H1 (cell line): Measurements from ENCODE around the gene CAPZB. TPM values are rescaled to one million over a fixed set of nuclear protein-coding genes. Genes with fewer than 3 reads are reported as not detected.

Experiments
- CTCF ChIA-PET: fragments of 300-600 bp; sonication (Branson Sonifier 250); formaldehyde crosslinking; loops from one replicate; lab custom pipeline; 2021; ENCODE audit not compliant: partially characterized antibody; lab: Charles Lee
- POLR2A ChIA-PET: fragments of 300-600 bp; sonication (Branson Sonifier 250); formaldehyde crosslinking; loops from one replicate; lab custom pipeline; 2021; ENCODE audit warnings: inconsistent platforms; ENCODE audit not compliant: partially characterized antibody; lab: Charles Lee
- DNase-seq, 2 experiments: peaks; one replicate each; pipeline versions ENCODE4 v3.0.0 to v3.0.0-alpha.2; 2010 to 2022; ENCODE audit warnings: low spot score in 2 of 2, low read depth in 1 of 2, mixed read lengths in 1 of 2
- FAIRE-seq: peaks from 2 replicates; lab custom pipeline; 2011; peaks lifted over from hg19 to GRCh38; lab: Jason Lieb, UNC
- H2AFZ ChIP-seq: 2 replicates; pipeline ENCODE4 v1.8.1; 2012; ENCODE audit warnings: low read length, inconsistent platforms
- H2AK5ac ChIP-seq: 2 replicates; pipeline ENCODE4 v1.6.1; 2013; ENCODE audit warnings: low read depth, low read length
- H2BK120ac ChIP-seq: replicated peaks from 2 replicates; pipeline ENCODE3; 2013; ENCODE audit warnings: low read depth, low read length, inconsistent platforms
- H2BK12ac ChIP-seq: 2 replicates; pipeline ENCODE4 v1.6.1; 2013; ENCODE audit warnings: low read depth, low read length
- H2BK15ac ChIP-seq: 2 replicates; pipeline ENCODE4 v1.6.1; 2013; ENCODE audit warnings: low read length
- H2BK20ac ChIP-seq: 2 replicates; pipeline ENCODE4 v1.6.1; 2013; ENCODE audit warnings: low read length
- H2BK5ac ChIP-seq: 2 replicates; pipeline ENCODE4 v1.6.1; 2013; ENCODE audit warnings: low read depth, low read length
- H3K14ac ChIP-seq: 2 replicates; pipeline ENCODE4 v1.6.1; 2013; ENCODE audit warnings: inconsistent platforms; ENCODE audit not compliant: insufficient read length
- H3K18ac ChIP-seq: 2 replicates; pipeline ENCODE4 v1.6.1; 2013; ENCODE audit warnings: low read length; ENCODE audit errors: extremely low read depth
- H3K23ac ChIP-seq: 2 replicates; pipeline ENCODE4 v1.6.1; 2013; ENCODE audit warnings: inconsistent platforms; ENCODE audit not compliant: insufficient read length
- H3K23me2 ChIP-seq: 2 replicates; pipeline ENCODE4 v1.6.1; 2013; ENCODE audit warnings: low read depth, low read length
- H3K27ac ChIP-seq: 2 replicates; pipeline ENCODE4 v1.6.1; 2011; ENCODE audit warnings: low read depth, low read length, inconsistent platforms
- H3K27me3 ChIP-seq, 4 experiments: replicated peaks in 1 of 4; 1 replicate in 1 of 4; 2 replicates in 3 of 4; pipeline versions ENCODE4 v1.6.1 to v1.8.1; 2011 to 2013; ENCODE audit warnings: low read length in 3 of 4, mild to moderate bottlenecking in 3 of 4, inconsistent platforms in 2 of 4, mixed read lengths in 2 of 4, moderate library complexity in 1 of 4; ENCODE audit not compliant: control insufficient read depth in 3 of 4, insufficient read depth in 3 of 4; ENCODE audit errors: extremely low read depth in 1 of 4
- H3K36me3 ChIP-seq, 4 experiments: 2 replicates each; pipeline versions ENCODE4 v1.6.1 to v1.8.1; 2011 to 2013; ENCODE audit warnings: mild to moderate bottlenecking in 4 of 4, low read length in 3 of 4, moderate library complexity in 2 of 4, control low read depth in 1 of 4, inconsistent platforms in 1 of 4; ENCODE audit not compliant: insufficient read depth in 4 of 4, control insufficient read depth in 2 of 4
- H3K4ac ChIP-seq: replicated peaks from 2 replicates; pipeline ENCODE3; 2013; ENCODE audit warnings: low read length, low read depth, mixed read lengths, inconsistent platforms; ENCODE audit not compliant: insufficient read length
- H3K4me1 ChIP-seq, 4 experiments: replicated peaks in 1 of 4; 1 replicate in 1 of 4; 2 replicates in 3 of 4; pipeline versions ENCODE4 v1.6.1 to v1.8.1; 2011 to 2013; ENCODE audit warnings: low read length in 3 of 4, inconsistent platforms in 2 of 4, mixed read lengths in 1 of 4; ENCODE audit not compliant: insufficient read depth in 4 of 4, control insufficient read depth in 3 of 4
- H3K4me2 ChIP-seq, 2 experiments: 2 replicates each; pipeline versions ENCODE4 v1.6.1 to v1.8.1; 2011 to 2013; ENCODE audit warnings: low read depth in 2 of 2, low read length in 2 of 2, control low read depth in 1 of 2, inconsistent platforms in 1 of 2, mild to moderate bottlenecking in 1 of 2; ENCODE audit not compliant: insufficient read depth in 1 of 2
- H3K4me3 ChIP-seq, 4 experiments: fragments of 200-600, 300-600 bp in 1 of 4; sonication (generic), shearing (Covaris generic), sonication (Bioruptor Twin) in 1 of 4; 2 replicates each; pipeline versions ENCODE4 v1.5.1 to v1.8.1; 2011 to 2016; ENCODE audit warnings: low read length in 4 of 4, low read depth in 3 of 4, control low read depth in 2 of 4, inconsistent platforms in 2 of 4, mild to moderate bottlenecking in 2 of 4, mixed read lengths in 1 of 4, moderate library complexity in 1 of 4; ENCODE audit not compliant: insufficient read depth in 2 of 4; ENCODE audit errors: extremely low read depth in 1 of 4
- H3K56ac ChIP-seq: replicated peaks from 2 replicates; pipeline ENCODE3; 2013; ENCODE audit warnings: low read depth, mild to moderate bottlenecking, mixed read lengths, low read length, inconsistent platforms; ENCODE audit not compliant: insufficient read length
- H3K79me1 ChIP-seq: 2 replicates; pipeline ENCODE4 v1.6.1; 2013; ENCODE audit warnings: low read depth, low read length, control low read depth
- H3K79me2 ChIP-seq, 2 experiments: 2 replicates each; pipeline versions ENCODE4 v1.6.1 to v1.8.1; 2012 to 2013; ENCODE audit warnings: low read length in 2 of 2, mild to moderate bottlenecking in 2 of 2, inconsistent platforms in 1 of 2; ENCODE audit not compliant: insufficient read depth in 2 of 2, control insufficient read depth in 1 of 2
- H3K9ac ChIP-seq, 4 experiments: replicated peaks in 1 of 4; 1 replicate in 1 of 4; 2 replicates in 3 of 4; pipeline versions ENCODE4 v1.6.1 to v1.8.1; 2011 to 2013; ENCODE audit warnings: low read depth in 3 of 4, low read length in 3 of 4, control low read depth in 2 of 4, mild to moderate bottlenecking in 2 of 4, moderate library complexity in 2 of 4, inconsistent platforms in 1 of 4; ENCODE audit errors: extremely low read depth in 1 of 4
- H3K9me3 ChIP-seq, 2 experiments: 2 replicates each; pipeline versions ENCODE4 v1.6.1 to v1.8.1; 2012 to 2013; ENCODE audit warnings: mild to moderate bottlenecking in 2 of 2, moderate library complexity in 2 of 2, control low read depth in 1 of 2, inconsistent platforms in 1 of 2, low read depth in 1 of 2, low read length in 1 of 2, mixed read lengths in 1 of 2; ENCODE audit not compliant: insufficient read depth in 2 of 2
- H4K20me1 ChIP-seq, 2 experiments: replicated peaks in 1 of 2; 2 replicates each; pipeline versions ENCODE3 to v1.8.1; 2011 to 2013; ENCODE audit warnings: inconsistent platforms in 2 of 2, low read length in 2 of 2, mild to moderate bottlenecking in 1 of 2; ENCODE audit not compliant: insufficient read depth in 2 of 2, control insufficient read depth in 1 of 2
- H4K5ac ChIP-seq: 2 replicates; pipeline ENCODE4 v1.6.1; 2013; ENCODE audit warnings: low read length, low read depth, mixed read lengths, inconsistent platforms; ENCODE audit not compliant: insufficient read length
- H4K8ac ChIP-seq: 2 replicates; pipeline ENCODE4 v1.8.0; 2013; ENCODE audit warnings: mild to moderate bottlenecking, moderate library complexity, low read length, inconsistent platforms; ENCODE audit not compliant: insufficient read depth; ENCODE audit errors: extremely low read depth
- H4K91ac ChIP-seq: replicated peaks from 2 replicates; pipeline ENCODE3; 2013; ENCODE audit warnings: low read length, mixed read lengths, inconsistent platforms; ENCODE audit not compliant: insufficient read length
- GTF2F1 ChIP-seq: IDR thresholded peaks from 2 replicates; pipeline ENCODE4 v1.6.1; 2012; ENCODE audit warnings: low read depth, low read length, improper control_type of control experiment, borderline replicate concordance
- JUN ChIP-seq: IDR thresholded peaks from 2 replicates; pipeline ENCODE4 v1.6.1; 2011; ENCODE audit warnings: low read depth, mild to moderate bottlenecking, improper control_type of control experiment, low read length
- POLR2A ChIP-seq, 2 experiments: IDR thresholded peaks; 1 replicate in 1 of 2; 2 replicates in 1 of 2; pipeline ENCODE4 v1.6.1; 2011; ENCODE audit warnings: low read depth in 2 of 2, low read length in 2 of 2, mild to moderate bottlenecking in 2 of 2; ENCODE audit errors: control extremely low read depth in 1 of 2
- SAP30 ChIP-seq: fragments of 300-600 bp; sonication (generic); IDR thresholded peaks from 2 replicates; pipeline ENCODE4 v1.7.1; 2012; ENCODE audit warnings: low read length, moderate library complexity, mild to moderate bottlenecking, inconsistent platforms; ENCODE audit not compliant: insufficient read depth, insufficient replicate concordance
- SP2 ChIP-seq: IDR thresholded peaks from 2 replicates; pipeline ENCODE4 v1.6.1; 2012; ENCODE audit warnings: mild to moderate bottlenecking, low read length, inconsistent platforms
- TCF12 ChIP-seq: IDR thresholded peaks from 2 replicates; pipeline ENCODE4 v1.6.1; 2011; ENCODE audit warnings: low read depth, mild to moderate bottlenecking, low read length
- whole genome bisulfite sequencing, 2 experiments: shearing (Covaris generic) in 1 of 2; methylation state at CpG; one replicate each; pipeline versions ENCODE4 v1.1.6 to v1.1.7; 2013 to 2015; ENCODE audit warnings: low lambda C conversion rate in 2 of 2, mixed read lengths in 2 of 2, inconsistent platforms in 1 of 2, low coverage in 1 of 2, missing lambda C conversion rate in 1 of 2; ENCODE audit not compliant: insufficient replicate concordance in 2 of 2, insufficient coverage in 1 of 2, insufficient read length in 1 of 2; ENCODE audit errors: extremely low coverage in 1 of 2, missing lambda C conversion rate in 1 of 2; 5-methylcytosine and 5-hydroxymethylcytosine counted together
- polyA plus RNA-seq, 7 experiments: library from polyadenylated mRNA; depleted of rRNA in 3 of 7; stranded (reverse) in 5 of 7; unstranded in 2 of 7; fragments of >200 nt in 5 of 7; fragments of 200-250 nt in 2 of 7; gene quantifications; 1 replicate in 5 of 7; 2 replicates in 1 of 7; 4 replicates in 1 of 7; pipeline versions ENCODE4 v1.2.1 to v1.2.3, GENCODE V29; 2011 to 2013; ENCODE audit warnings: missing spikeins in 2 of 7, mixed read lengths in 2 of 7
- total RNA-seq: library from RNA; stranded (reverse); fragmentation: NEBNext Ultra II Directional; extraction: Animal tissue kit (Norgen Biotek cat#: 25700); gene quantifications from 2 replicates; pipeline ENCODE4 v1.2.1, GENCODE V29; 2021
- TF ChIP-seq, protein P1 (sequence below), 3 experiments: IDR thresholded peaks; 1 replicate in 2 of 3; 2 replicates in 1 of 3; pipeline versions ENCODE4 v1.5.1 to v1.6.1; 2011; ENCODE audit warnings: low read length in 3 of 3, mild to moderate bottlenecking in 3 of 3, inconsistent platforms in 2 of 3, low read depth in 1 of 3, moderate library complexity in 1 of 3; ENCODE audit not compliant: insufficient read depth in 1 of 3; ENCODE audit errors: control extremely low read depth in 1 of 3
- TF ChIP-seq, protein P2 (sequence below): IDR thresholded peaks from 2 replicates; pipeline ENCODE4 v1.6.1; 2012; ENCODE audit warnings: inconsistent platforms

CAPZB gene
- total and polyA plus RNA-seq, 2 of the 8 experiments (the other 6 are each of a cell fraction or from before 2014, with no cell fraction given) = 162 to 371 TPM

DNA sequence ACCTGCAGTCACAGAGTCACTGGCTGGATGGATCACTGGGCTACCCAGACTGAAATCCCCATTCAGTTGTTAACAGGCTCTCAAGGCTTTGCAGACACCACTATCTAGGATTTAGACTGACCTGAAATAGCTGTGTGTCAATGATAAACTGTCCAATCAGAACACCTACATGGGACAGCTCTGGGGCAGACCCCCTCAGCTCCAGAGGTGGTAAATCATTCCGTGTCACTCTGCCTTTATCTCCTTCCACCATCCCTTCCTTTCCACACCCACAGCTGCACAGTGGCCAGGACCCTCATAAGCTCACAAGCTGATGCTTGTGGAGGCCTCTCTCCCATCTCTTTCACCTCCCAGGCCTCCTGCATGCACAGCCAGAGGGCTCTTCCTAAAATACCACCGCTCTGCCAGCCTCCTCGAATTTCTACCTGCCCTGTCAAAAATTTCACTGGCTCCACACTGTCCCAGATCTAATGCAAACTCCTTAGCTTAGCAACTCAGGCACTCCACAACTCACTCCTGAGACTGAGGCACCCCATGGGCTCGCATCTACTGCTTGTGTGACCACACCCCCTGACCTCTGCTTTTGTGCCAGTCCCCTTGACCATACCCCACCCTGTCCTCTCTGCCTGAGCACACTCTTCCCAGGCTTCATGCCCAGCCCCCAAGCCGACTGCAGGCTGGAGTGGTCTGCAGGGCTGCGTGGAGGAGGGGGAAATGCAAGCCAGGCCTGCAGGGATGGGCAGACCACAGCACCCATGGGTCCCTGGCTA lies 5.8 kb downstream of the CAPZB start:
- POLR2A ChIA-PET = interaction anchor here (0.7 to 6.1 kb wide), 7 partner anchors 8 to 117 kb away, joined by 3 to 86 read pairs (median 3); a partner anchor contains a TSS
- H3K56ac ChIP-seq = no peak overlapping the region
- peak overlapping the region; percentile 48 to 82 for H3K4me2 ChIP-seq
- no peak overlapping the region for H2BK15ac ChIP-seq
- H3K14ac ChIP-seq = no peak overlapping the region
- FAIRE-seq (no peak), DNase-seq (no peak)
- peak overlapping the region; percentile 51; the same call in 1 of the 2 replicates for H3K18ac ChIP-seq
- peaks cover 9% of the 10 kb centered on the region for H3K23me2 ChIP-seq
- peaks cover 0 to 9% (median 0%) of the 10 kb centered on the region in 4 experiments; a peak in 1 of 8 replicates for H3K36me3 ChIP-seq
- no peak overlapping the region for H2BK120ac ChIP-seq
- no peak overlapping the region for H2BK5ac ChIP-seq
- H3K79me2 ChIP-seq = peaks cover 76 to 100% of the 10 kb centered on the region in 2 experiments
- no peak overlapping the region for H4K8ac ChIP-seq
- H3K4ac ChIP-seq = no peak overlapping the region
- H2BK20ac ChIP-seq = no peak overlapping the region
- peak overlapping the region in 1 of 4 experiments; percentile 12; a peak in 1 of 8 replicates for H3K4me3 ChIP-seq
- H3K4me1 ChIP-seq = peaks cover 29 to 53% (median 40%) of the 10 kb centered on the region in 4 experiments
- H3K79me1 ChIP-seq = peaks cover 42% of the 10 kb centered on the region
- H4K5ac ChIP-seq = no peak overlapping the region
- no peak overlapping the region; a peak in 1 of 7 replicates for H3K9ac ChIP-seq
- no peak overlapping the region for H2BK12ac ChIP-seq
- H2AK5ac ChIP-seq = peak overlapping the region; percentile 42; the same call in 1 of the 2 replicates
- no peak overlapping the region for H2AFZ ChIP-seq
- CTCF ChIA-PET = interaction anchor here (0.8 to 8.6 kb wide), 14 partner anchors 9 to 183 kb away, joined by 3 to 53 read pairs (median 3); no protein-coding TSS in a partner anchor
- no peak overlapping the region for H3K27ac ChIP-seq
- H4K91ac ChIP-seq = no peak overlapping the region
- TF ChIP-seq, protein P1, sequence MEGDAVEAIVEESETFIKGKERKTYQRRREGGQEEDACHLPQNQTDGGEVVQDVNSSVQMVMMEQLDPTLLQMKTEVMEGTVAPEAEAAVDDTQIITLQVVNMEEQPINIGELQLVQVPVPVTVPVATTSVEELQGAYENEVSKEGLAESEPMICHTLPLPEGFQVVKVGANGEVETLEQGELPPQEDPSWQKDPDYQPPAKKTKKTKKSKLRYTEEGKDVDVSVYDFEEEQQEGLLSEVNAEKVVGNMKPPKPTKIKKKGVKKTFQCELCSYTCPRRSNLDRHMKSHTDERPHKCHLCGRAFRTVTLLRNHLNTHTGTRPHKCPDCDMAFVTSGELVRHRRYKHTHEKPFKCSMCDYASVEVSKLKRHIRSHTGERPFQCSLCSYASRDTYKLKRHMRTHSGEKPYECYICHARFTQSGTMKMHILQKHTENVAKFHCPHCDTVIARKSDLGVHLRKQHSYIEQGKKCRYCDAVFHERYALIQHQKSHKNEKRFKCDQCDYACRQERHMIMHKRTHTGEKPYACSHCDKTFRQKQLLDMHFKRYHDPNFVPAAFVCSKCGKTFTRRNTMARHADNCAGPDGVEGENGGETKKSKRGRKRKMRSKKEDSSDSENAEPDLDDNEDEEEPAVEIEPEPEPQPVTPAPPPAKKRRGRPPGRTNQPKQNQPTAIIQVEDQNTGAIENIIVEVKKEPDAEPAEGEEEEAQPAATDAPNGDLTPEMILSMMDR (IDR thresholded peaks at IDR 0.05; ENCODE audit: control extremely low read depth in 1 of 3, insufficient read depth in 1 of 3, low read depth in 1 of 3, low read length in 3 of 3) = no peak
- TF ChIP-seq JUN (no peak), TCF12 (no peak), GTF2F1 (no peak), SAP30 (no peak), SP2 (no peak), POLR2A (IDR thresholded peaks at IDR 0.05; ENCODE audit: control extremely low read depth in 1 of 2, low read depth in 2 of 2, low read length in 2 of 2) (no peak)
- TF ChIP-seq, protein P2, sequence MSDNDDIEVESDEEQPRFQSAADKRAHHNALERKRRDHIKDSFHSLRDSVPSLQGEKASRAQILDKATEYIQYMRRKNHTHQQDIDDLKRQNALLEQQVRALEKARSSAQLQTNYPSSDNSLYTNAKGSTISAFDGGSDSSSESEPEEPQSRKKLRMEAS = 0 out of 2 replicates have a peak, but pooled peaks have one; percentile 11
- H4K20me1 ChIP-seq = peaks cover 61 to 73% of the 10 kb centered on the region in 2 experiments
- no peaks in the 10 kb centered on the region for H3K9me3 ChIP-seq
- H3K27me3 ChIP-seq = no peaks in the 10 kb centered on the region
- 50% methylated on average over 6 of the region's 6 CpGs; no CpG with 5 or more reads in 1 of the 2 experiments for WGBS, 2 experiments
- H3K23ac ChIP-seq = no peak overlapping the region
